ENCODE data around the gene DNMT1. TPM values are rescaled to one million over a fixed set of nuclear protein-coding genes. Genes with fewer than 3 reads are reported as not detected.

Gene DNMT1
- total and polyA plus RNA-seq, 4 donors, result 32.8 to 85.7 (median 45.2) TPM

DNA sequence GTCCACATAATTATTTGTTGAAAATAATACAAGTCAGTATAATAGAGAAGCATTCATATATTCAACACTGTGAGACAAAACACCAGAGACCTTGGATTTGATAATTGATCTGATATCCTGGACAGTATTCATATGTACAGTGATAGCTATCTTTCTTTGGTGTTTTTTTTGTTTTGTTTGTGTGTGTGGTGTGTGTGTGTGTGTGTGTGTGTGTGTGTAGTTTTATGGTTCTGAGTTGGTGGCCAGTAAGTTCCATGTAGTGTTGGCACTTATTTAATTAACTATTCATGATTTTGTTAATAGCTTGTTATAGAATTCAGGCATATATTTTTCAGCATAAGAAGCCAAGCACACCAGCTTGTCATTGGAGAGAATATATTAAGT is 90.6 kb downstream of the DNMT1 start:
- DNase-seq (no peak), ATAC-seq (ENCODE audit: insufficient read depth, low FRiP score) (no peak)
- TF ChIP-seq, protein P1, sequence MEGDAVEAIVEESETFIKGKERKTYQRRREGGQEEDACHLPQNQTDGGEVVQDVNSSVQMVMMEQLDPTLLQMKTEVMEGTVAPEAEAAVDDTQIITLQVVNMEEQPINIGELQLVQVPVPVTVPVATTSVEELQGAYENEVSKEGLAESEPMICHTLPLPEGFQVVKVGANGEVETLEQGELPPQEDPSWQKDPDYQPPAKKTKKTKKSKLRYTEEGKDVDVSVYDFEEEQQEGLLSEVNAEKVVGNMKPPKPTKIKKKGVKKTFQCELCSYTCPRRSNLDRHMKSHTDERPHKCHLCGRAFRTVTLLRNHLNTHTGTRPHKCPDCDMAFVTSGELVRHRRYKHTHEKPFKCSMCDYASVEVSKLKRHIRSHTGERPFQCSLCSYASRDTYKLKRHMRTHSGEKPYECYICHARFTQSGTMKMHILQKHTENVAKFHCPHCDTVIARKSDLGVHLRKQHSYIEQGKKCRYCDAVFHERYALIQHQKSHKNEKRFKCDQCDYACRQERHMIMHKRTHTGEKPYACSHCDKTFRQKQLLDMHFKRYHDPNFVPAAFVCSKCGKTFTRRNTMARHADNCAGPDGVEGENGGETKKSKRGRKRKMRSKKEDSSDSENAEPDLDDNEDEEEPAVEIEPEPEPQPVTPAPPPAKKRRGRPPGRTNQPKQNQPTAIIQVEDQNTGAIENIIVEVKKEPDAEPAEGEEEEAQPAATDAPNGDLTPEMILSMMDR (IDR thresholded peaks at IDR 0.05; ENCODE audit: control extremely low read depth, extremely low read depth), result no peak
- Histone ChIP-seq H3K27ac (ENCODE audit: low read depth in 1 of 2, low read length in 1 of 2) (no peak overlapping the region), H3K4me1 (ENCODE audit: control insufficient read depth in 5 of 5, insufficient read depth in 5 of 5, low read length in 5 of 5) (peaks cover 0 to 25% (median 5%) of the 10 kb centered on the region in 5 donors), H3K27me3 (ENCODE audit: control insufficient read depth in 3 of 3, insufficient read depth in 3 of 3, low read length in 2 of 3) (no peaks in the 10 kb centered on the region), H3K9me3 (ENCODE audit: control insufficient read depth in 4 of 4, insufficient read depth in 3 of 4, low read length in 3 of 4) (no peaks in the 10 kb centered on the region), H3K4me3 (no peak overlapping the region), H3K36me3 (ENCODE audit: control insufficient read depth in 4 of 4, insufficient read depth in 4 of 4, low read length in 4 of 4) (peaks cover 4 to 11% (median 10%) of the 10 kb centered on the region in 4 donors), H3K9ac (ENCODE audit: insufficient read depth in 1 of 2, low read length in 2 of 2) (no peak overlapping the region)

GRCh38 chr19:10102787-10103236 is 91.9 kb downstream of the DNMT1 start:
- peaks cover 3 to 4% (median 4%) of the 10 kb centered on the region in 4 donors for H3K36me3 ChIP-seq (ENCODE audit: control insufficient read depth in 4 of 4, insufficient read depth in 4 of 4, low read length in 4 of 4)
- ATAC-seq (ENCODE audit: insufficient read depth, low FRiP score) (no peak), DNase-seq (no peak)
- H3K9me3 ChIP-seq (ENCODE audit: control insufficient read depth in 4 of 4, insufficient read depth in 3 of 4, low read length in 3 of 4), result no peaks in the 10 kb centered on the region
- H3K27me3 ChIP-seq (ENCODE audit: control insufficient read depth in 3 of 3, insufficient read depth in 3 of 3, low read length in 2 of 3), result no peaks in the 10 kb centered on the region
- no peak overlapping the region for H3K4me3 ChIP-seq
- H3K9ac ChIP-seq (ENCODE audit: insufficient read depth in 1 of 2, low read length in 2 of 2), result no peak overlapping the region
- 56 to 62% methylated on average over 7 of the region's 7 CpGs for WGBS, 2 donors
- TF ChIP-seq, protein P1 (IDR thresholded peaks at IDR 0.05; ENCODE audit: control extremely low read depth, extremely low read depth), result no peak
- no peak overlapping the region for H3K27ac ChIP-seq (ENCODE audit: low read depth in 1 of 2, low read length in 1 of 2)
- peaks cover 0 to 25% (median 5%) of the 10 kb centered on the region in 5 donors for H3K4me1 ChIP-seq (ENCODE audit: control insufficient read depth in 5 of 5, insufficient read depth in 5 of 5, low read length in 5 of 5)

- no peak overlapping the region for H3K27ac ChIP-seq (ENCODE audit: low read depth in 1 of 2, low read length in 1 of 2)
- no peaks in the 10 kb centered on the region for H3K27me3 ChIP-seq (ENCODE audit: control insufficient read depth in 3 of 3, insufficient read depth in 3 of 3, low read length in 2 of 3)
- H3K9me3 ChIP-seq (ENCODE audit: control insufficient read depth in 4 of 4, insufficient read depth in 3 of 4, low read length in 3 of 4), result no peaks in the 10 kb centered on the region
- ATAC-seq (ENCODE audit: insufficient read depth, low FRiP score) (no peak), DNase-seq (no peak)
- H3K36me3 ChIP-seq (ENCODE audit: control insufficient read depth in 4 of 4, insufficient read depth in 4 of 4, low read length in 4 of 4), result no peaks in the 10 kb centered on the region
- TF ChIP-seq, protein P1 (IDR thresholded peaks at IDR 0.05; ENCODE audit: control extremely low read depth, extremely low read depth), result no peak
- peaks cover 0 to 15% (median 3%) of the 10 kb centered on the region in 5 donors for H3K4me1 ChIP-seq (ENCODE audit: control insufficient read depth in 5 of 5, insufficient read depth in 5 of 5, low read length in 5 of 5)
- H3K4me3 ChIP-seq, result no peak overlapping the region
- 89 to 91% methylated on average over 5 of the region's 5 CpGs for WGBS, 2 donors
- no peak overlapping the region for H3K9ac ChIP-seq (ENCODE audit: insufficient read depth in 1 of 2, low read length in 2 of 2)
Observed at GRCh38 chr19:10100163-10100785, 94.5 kb downstream of the DNMT1 start.

- TF ChIP-seq, protein P1 (IDR thresholded peaks at IDR 0.05; ENCODE audit: control extremely low read depth, extremely low read depth), result no peak
- peaks cover 0 to 6% (median 3%) of the 10 kb centered on the region in 5 donors for H3K4me1 ChIP-seq (ENCODE audit: control insufficient read depth in 5 of 5, insufficient read depth in 5 of 5, low read length in 5 of 5)
- H3K27ac ChIP-seq (ENCODE audit: low read depth in 1 of 2, low read length in 1 of 2), result peak overlapping the region; percentile 39 to 81
- no peak for DNase-seq
- no peak overlapping the region for H3K9ac ChIP-seq (ENCODE audit: insufficient read depth in 1 of 2, low read length in 2 of 2)
- H3K27me3 ChIP-seq (ENCODE audit: control insufficient read depth in 3 of 3, insufficient read depth in 3 of 3, low read length in 2 of 3), result no peaks in the 10 kb centered on the region
- H3K9me3 ChIP-seq (ENCODE audit: control insufficient read depth in 4 of 4, insufficient read depth in 3 of 4, low read length in 3 of 4), result no peaks in the 10 kb centered on the region
- no peak for ATAC-seq (ENCODE audit: insufficient read depth, low FRiP score)
- WGBS, 2 donors, result 26 to 32% methylated on average over 26 of the region's 26 CpGs
- H3K36me3 ChIP-seq (ENCODE audit: control insufficient read depth in 4 of 4, insufficient read depth in 4 of 4, low read length in 4 of 4), result peaks cover 0 to 9% (median 5%) of the 10 kb centered on the region in 4 donors
- H3K4me3 ChIP-seq, result peak overlapping the region; percentile 28
Observed at GRCh38 chr19:10096615-10096963, 98.2 kb downstream of the DNMT1 start.

All from lung (tissue), 12 donors.